Spinal cord (tissue), 10 donors: ENCODE data around the gene ARHGAP30. TPM values are rescaled to one million over a fixed set of nuclear protein-coding genes. Genes with fewer than 3 reads are reported as not detected.
"Not testable (repeated sequence)": the region's sequence is repeated elsewhere in the genome, so short reads cannot be mapped to it uniquely, and the experiment has no call there.

Experiments used
- DNase-seq, 6 donors: peaks; one replicate each; pipeline versions ENCODE4 v3.0.0 to v3.0.0-alpha.2; 2013 to 2015; ENCODE audit warnings: low spot score in 6 of 6, low read depth in 4 of 6
- H3K27ac ChIP-seq: one replicate; pipeline ENCODE4 v1.5.1; 2013; ENCODE audit warnings: low read depth, low read length, control low read depth
- H3K27me3 ChIP-seq: one replicate; pipeline ENCODE4 v1.6.1; 2013; ENCODE audit warnings: low read length; ENCODE audit not compliant: control insufficient read depth, insufficient read depth
- H3K36me3 ChIP-seq: one replicate; pipeline ENCODE4 v1.6.1; 2013; ENCODE audit warnings: low read length; ENCODE audit not compliant: control insufficient read depth, insufficient read depth
- H3K4me1 ChIP-seq: one replicate; pipeline ENCODE4 v1.6.1; 2013; ENCODE audit warnings: low read length; ENCODE audit not compliant: control insufficient read depth, insufficient read depth
- H3K4me3 ChIP-seq: one replicate; pipeline ENCODE4 v1.5.1; 2013; ENCODE audit warnings: low read depth, low read length, control low read depth
- H3K9me3 ChIP-seq: one replicate; pipeline ENCODE4 v1.6.1; 2013; ENCODE audit warnings: low read length; ENCODE audit not compliant: control insufficient read depth, insufficient read depth
- WGBS: methylation state at CpG from one replicate; pipeline ENCODE4 v1.1.5; 2013; ENCODE audit warnings: missing lambda C conversion rate; ENCODE audit not compliant: insufficient coverage; 5-methylcytosine and 5-hydroxymethylcytosine counted together
- polyA plus RNA-seq, 2 donors: library from polyadenylated mRNA; unstranded; fragments of 120-200 nt; gene quantifications; one replicate each; pipeline ENCODE4 v1.2.1, GENCODE V29; 2013; ENCODE audit not compliant: insufficient read length in 2 of 2
- total RNA-seq, 2 donors: library from RNA; depleted of rRNA in 1 of 2; stranded (reverse); fragments of 120-200 nt in 1 of 2; fragments of >200 nt in 1 of 2; gene quantifications; one replicate each; pipeline versions ENCODE4 v1.2.3 to v1.2.4, GENCODE V29; 2013 to 2014
- donor health status: healthy.

ARHGAP30 gene
- total and polyA plus RNA-seq, 4 donors: 2.1 to 4.2 (median 2.8) TPM

- H3K9me3 ChIP-seq, H3K4me1 ChIP-seq, H3K27ac ChIP-seq, H3K4me3 ChIP-seq, H3K27me3 ChIP-seq, DNase-seq, H3K36me3 ChIP-seq: not testable (repeated sequence)
- 36% methylated on average over 1 of the region's 6 CpGs for WGBS
Measured at GRCh38 chr1:161063936-161064335, 5.8 kb downstream of the ARHGAP30 start.

GRCh38 chr1:161061419-161061818, 8.3 kb downstream of the ARHGAP30 start:
- WGBS: no CpG with 5 or more reads among the region's 4 CpGs
- H3K4me1 ChIP-seq: no peaks in the 10 kb centered on the region
- H3K9me3 ChIP-seq: no peaks in the 10 kb centered on the region
- H3K27ac ChIP-seq: no peak overlapping the region
- H3K27me3 ChIP-seq: no peaks in the 10 kb centered on the region
- H3K36me3 ChIP-seq: no peaks in the 10 kb centered on the region
- no peak overlapping the region for H3K4me3 ChIP-seq
- no peak for DNase-seq

GRCh38 chr1:161059293-161059692, 10.4 kb downstream of the ARHGAP30 start:
- no peak for DNase-seq
- no peaks in the 10 kb centered on the region for H3K4me1 ChIP-seq
- H3K4me3 ChIP-seq: no peak overlapping the region
- H3K27ac ChIP-seq: no peak overlapping the region
- WGBS: no CpG with 5 or more reads among the region's 6 CpGs
- H3K36me3 ChIP-seq: no peaks in the 10 kb centered on the region
- H3K9me3 ChIP-seq: no peaks in the 10 kb centered on the region
- peaks cover 4% of the 10 kb centered on the region for H3K27me3 ChIP-seq

GRCh38 chr1:161054805-161055204, 14.9 kb downstream of the ARHGAP30 start:
- no peaks in the 10 kb centered on the region for H3K9me3 ChIP-seq

GRCh38 chr1:161054232-161054631, 15.5 kb downstream of the ARHGAP30 start:
- Histone ChIP-seq H3K27ac (no peak overlapping the region), H3K4me1 (no peaks in the 10 kb centered on the region), H3K9me3 (no peaks in the 10 kb centered on the region), H3K36me3 (no peaks in the 10 kb centered on the region), H3K4me3 (no peak overlapping the region), H3K27me3 (peaks cover 6% of the 10 kb centered on the region)
- DNase-seq: no peak
- WGBS: 100% methylated on average over 3 of the region's 4 CpGs

More at GRCh38 chr1:161054805-161055204, 14.9 kb downstream of the ARHGAP30 start:
- no peak overlapping the region for H3K4me3 ChIP-seq
- WGBS: 93% methylated on average over 5 of the region's 7 CpGs
- H3K27ac ChIP-seq: no peak overlapping the region
- H3K4me1 ChIP-seq: no peaks in the 10 kb centered on the region
- H3K27me3 ChIP-seq: peaks cover 6% of the 10 kb centered on the region
- H3K36me3 ChIP-seq: no peaks in the 10 kb centered on the region
- no peak for DNase-seq

- H3K27me3 ChIP-seq: peaks cover 6% of the 10 kb centered on the region
- DNase-seq: no peak
- H3K36me3 ChIP-seq: peaks cover 3% of the 10 kb centered on the region
Measured at GRCh38 chr1:161052899-161053298, 16.8 kb downstream of the ARHGAP30 start.

GRCh38 chr1:161051219-161051618, 18.5 kb downstream of the ARHGAP30 start:
- Histone ChIP-seq H3K27me3 (peaks cover 6% of the 10 kb centered on the region), H3K9me3 (peaks cover 2% of the 10 kb centered on the region), H3K27ac (no peak overlapping the region), H3K36me3 (peaks cover 3% of the 10 kb centered on the region), H3K4me3 (no peak overlapping the region), H3K4me1 (no peaks in the 10 kb centered on the region)
- 94% methylated on average over 8 of the region's 10 CpGs for WGBS
- DNase-seq: no peak

More at GRCh38 chr1:161052899-161053298, 16.8 kb downstream of the ARHGAP30 start:
- Histone ChIP-seq H3K4me1 (no peaks in the 10 kb centered on the region), H3K9me3 (no peaks in the 10 kb centered on the region), H3K27ac (no peak overlapping the region), H3K4me3 (no peak overlapping the region)
- 60% methylated on average over 1 of the region's 3 CpGs for WGBS

GRCh38 chr1:161048949-161049722, 20.6 kb downstream of the ARHGAP30 start:
- 87% methylated on average over 5 of the region's 5 CpGs for WGBS
- Histone ChIP-seq H3K36me3 (peaks cover 3% of the 10 kb centered on the region), H3K9me3 (peaks cover 2% of the 10 kb centered on the region), H3K4me1 (peaks cover under 1% of the 10 kb centered on the region), H3K27me3 (no peaks in the 10 kb centered on the region), H3K4me3 (no peak overlapping the region), H3K27ac (no peak overlapping the region)
- no peak for DNase-seq

GRCh38 chr1:161047436-161048420, 22.0 kb downstream of the ARHGAP30 start:
- Histone ChIP-seq H3K27me3 (no peaks in the 10 kb centered on the region), H3K27ac (no peak overlapping the region), H3K9me3 (peaks cover 2% of the 10 kb centered on the region), H3K4me1 (peaks cover 8% of the 10 kb centered on the region), H3K36me3 (peaks cover 3% of the 10 kb centered on the region), H3K4me3 (no peak overlapping the region)
- 97% methylated on average over 18 of the region's 18 CpGs for WGBS
- DNase-seq: no peak
